Activated T-helper 1 cell treated with anti-CD3 and anti-CD28 coated beads, Interleukin-2, amount 50 U/mL, for 16 hours (primary cell): Measurements from ENCODE around the gene NTF3.

ENCODE experiments used
- DNase-seq, 2 donors: peaks; one replicate each; pipeline ENCODE4 v3.0.0-alpha.2; 2020; ENCODE audit warnings: low read depth in 1 of 2, low spot score in 1 of 2

NTF3 gene

GRCh38 chr12:5509557-5509956, 77.6 kb downstream of the NTF3 start:
- DNase-seq: no peak

- no peak for DNase-seq
These were observed 78.4 kb downstream of the NTF3 start for GRCh38 chr12:5510251-5510805.

- DNase-seq: no peak
These were observed 79.3 kb downstream of the NTF3 start for GRCh38 chr12:5511256-5511643.

GRCh38 chr12:5511644-5512600, 80.0 kb downstream of the NTF3 start:
- no peak for DNase-seq

GRCh38 chr12:5512601-5512970, 80.7 kb downstream of the NTF3 start:
- no peak for DNase-seq

GRCh38 chr12:5513406-5513805, 81.5 kb downstream of the NTF3 start:
- no peak for DNase-seq

GRCh38 chr12:5514016-5514415, 82.1 kb downstream of the NTF3 start:
- no peak for DNase-seq

GRCh38 chr12:5514545-5514944, 82.6 kb downstream of the NTF3 start:
- no peak for DNase-seq

- DNase-seq: no peak
These were observed 83.5 kb downstream of the NTF3 start for GRCh38 chr12:5515458-5515857.

GRCh38 chr12:5516371-5517241, 84.7 kb downstream of the NTF3 start:
- DNase-seq: no peak

- DNase-seq: no peak
These were observed 86.9 kb downstream of the NTF3 start for GRCh38 chr12:5518584-5519365.

GRCh38 chr12:5520037-5520436, 88.1 kb downstream of the NTF3 start:
- DNase-seq: no peak

GRCh38 chr12:5520831-5521230, 88.9 kb downstream of the NTF3 start:
- DNase-seq: no peak

GRCh38 chr12:5521456-5522325, 89.8 kb downstream of the NTF3 start:
- DNase-seq: no peak

- DNase-seq: no peak
These were observed 90.8 kb downstream of the NTF3 start for GRCh38 chr12:5522432-5523335.

- DNase-seq: no peak
These were observed 91.6 kb downstream of the NTF3 start for GRCh38 chr12:5523396-5524115.

GRCh38 chr12:5524116-5524768, 92.3 kb downstream of the NTF3 start:
- no peak for DNase-seq
